GM13976 (cell line): ENCODE measurements around the gene STYK1.

Source experiments
- DNase-seq: peaks from one replicate; pipeline ENCODE4 v3.0.0; 2012; ENCODE audit warnings: low spot score
- CTCF ChIP-seq: IDR thresholded peaks from 2 replicates; pipeline ENCODE4 v1.5.1; 2012; ENCODE audit warnings: borderline replicate concordance, mild to moderate bottlenecking; ENCODE audit not compliant: insufficient read depth; ENCODE audit errors: extremely low read depth, missing control alignments, control extremely low read depth
- in situ Hi-C: fragments of 300-500 bp; cut with MboI; formaldehyde crosslinking; loops from one replicate; pipeline ENCODE4 v1.12.0; 2022; ENCODE audit warnings: low sequenced_read_pairs, mixed read lengths, inconsistent platforms; ENCODE audit not compliant: unreplicated experiment

Gene STYK1

GRCh38 chr12:10634427-10634826 is 39.4 kb downstream of the STYK1 start:
- no peak for TF ChIP-seq CTCF
- in situ Hi-C loops, result no loop called here
- DNase-seq, result no peak

GRCh38 chr12:10633541-10633940 is 40.3 kb downstream of the STYK1 start:
- in situ Hi-C loops, result no loop called here
- TF ChIP-seq CTCF, result no peak
- DNase-seq, result no peak

- in situ Hi-C loops, result no loop called here
- no peak for TF ChIP-seq CTCF
These were observed 41.6 kb downstream of the STYK1 start for GRCh38 chr12:10632226-10632625.

GRCh38 chr12:10624605-10625004 is 49.2 kb downstream of the STYK1 start:
- TF ChIP-seq CTCF, result no peak
- in situ Hi-C loops, result no loop called here
- DNase-seq, result no peak

More at GRCh38 chr12:10632226-10632625, 41.6 kb downstream of the STYK1 start:
- DNase-seq, result no peak

GRCh38 chr12:10623131-10623530 is 50.7 kb downstream of the STYK1 start:
- DNase-seq, result no peak
- no peak for TF ChIP-seq CTCF
- in situ Hi-C loops, result no loop called here

- DNase-seq, result no peak
- in situ Hi-C loops, result no loop called here
- TF ChIP-seq CTCF, result no peak
These were observed 52.6 kb downstream of the STYK1 start for GRCh38 chr12:10621278-10621677.
